ENCODE results near the gene RAMP1. TPM values are rescaled to one million over a fixed set of nuclear protein-coding genes. Genes with fewer than 3 reads are reported as not detected.

Gene RAMP1
- total RNA-seq, 1 donor from 2014 or later = 6.5 TPM

DNA sequence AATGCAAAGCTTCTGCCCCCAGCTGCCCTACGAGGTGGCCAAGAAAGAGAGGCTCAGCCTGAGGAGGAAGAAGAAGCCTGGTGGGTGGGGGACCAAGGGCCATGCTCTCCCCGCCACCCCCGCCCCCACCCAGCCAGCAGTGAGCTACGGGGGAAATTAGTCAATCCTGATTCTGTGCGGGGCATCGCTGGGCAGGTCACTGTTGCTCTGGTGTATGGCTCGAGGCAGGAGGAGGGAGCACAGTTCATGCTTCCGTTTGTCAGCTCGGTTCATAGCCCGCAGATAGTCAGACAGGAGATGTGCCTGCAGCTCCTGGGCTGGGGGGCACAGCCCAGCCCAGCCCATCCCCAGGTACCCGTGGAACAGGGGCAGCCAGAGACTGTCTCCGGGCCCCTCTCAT lies 17.1 kb downstream of the RAMP1 start:
- TF ChIP-seq, protein P1, sequence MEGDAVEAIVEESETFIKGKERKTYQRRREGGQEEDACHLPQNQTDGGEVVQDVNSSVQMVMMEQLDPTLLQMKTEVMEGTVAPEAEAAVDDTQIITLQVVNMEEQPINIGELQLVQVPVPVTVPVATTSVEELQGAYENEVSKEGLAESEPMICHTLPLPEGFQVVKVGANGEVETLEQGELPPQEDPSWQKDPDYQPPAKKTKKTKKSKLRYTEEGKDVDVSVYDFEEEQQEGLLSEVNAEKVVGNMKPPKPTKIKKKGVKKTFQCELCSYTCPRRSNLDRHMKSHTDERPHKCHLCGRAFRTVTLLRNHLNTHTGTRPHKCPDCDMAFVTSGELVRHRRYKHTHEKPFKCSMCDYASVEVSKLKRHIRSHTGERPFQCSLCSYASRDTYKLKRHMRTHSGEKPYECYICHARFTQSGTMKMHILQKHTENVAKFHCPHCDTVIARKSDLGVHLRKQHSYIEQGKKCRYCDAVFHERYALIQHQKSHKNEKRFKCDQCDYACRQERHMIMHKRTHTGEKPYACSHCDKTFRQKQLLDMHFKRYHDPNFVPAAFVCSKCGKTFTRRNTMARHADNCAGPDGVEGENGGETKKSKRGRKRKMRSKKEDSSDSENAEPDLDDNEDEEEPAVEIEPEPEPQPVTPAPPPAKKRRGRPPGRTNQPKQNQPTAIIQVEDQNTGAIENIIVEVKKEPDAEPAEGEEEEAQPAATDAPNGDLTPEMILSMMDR (conservative IDR thresholded peaks at IDR 0.05; ENCODE audit: low read depth, low read length) = no peak
- DNase-seq (ENCODE audit: low read depth) = no peak
- no peak overlapping the region for H3K4me3 ChIP-seq (ENCODE audit: low read depth, low read length)

DNA sequence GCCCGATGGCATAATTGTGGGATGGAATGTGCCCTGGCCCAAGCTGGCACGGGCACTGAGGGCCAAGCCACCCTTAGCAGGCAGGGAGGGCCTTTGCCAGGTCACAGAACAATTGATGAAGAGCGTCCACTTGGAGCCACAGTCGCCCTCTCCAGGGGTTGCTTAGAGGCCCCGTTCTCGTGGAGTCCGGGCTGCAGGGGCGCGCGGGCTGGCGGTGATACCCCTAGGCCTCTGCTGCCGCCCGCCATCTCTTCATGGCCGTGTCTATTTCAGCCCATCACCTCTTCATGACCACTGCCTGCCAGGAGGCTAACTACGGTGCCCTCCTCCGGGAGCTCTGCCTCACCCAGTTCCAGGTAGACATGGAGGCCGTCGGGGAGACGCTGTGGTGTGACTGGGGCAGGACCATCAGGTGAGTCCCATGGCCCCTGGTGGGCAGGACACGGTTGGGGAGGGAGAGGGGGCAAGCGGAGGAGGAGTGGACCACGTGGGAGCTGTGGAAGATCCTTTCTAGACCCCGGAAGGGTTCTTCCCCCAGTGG lies 17.6 kb downstream of the RAMP1 start:
- no peak overlapping the region for H3K4me3 ChIP-seq (ENCODE audit: low read depth, low read length)
- no peak for DNase-seq (ENCODE audit: low read depth)
- TF ChIP-seq, protein P1 (conservative IDR thresholded peaks at IDR 0.05; ENCODE audit: low read depth, low read length) = no peak

DNA sequence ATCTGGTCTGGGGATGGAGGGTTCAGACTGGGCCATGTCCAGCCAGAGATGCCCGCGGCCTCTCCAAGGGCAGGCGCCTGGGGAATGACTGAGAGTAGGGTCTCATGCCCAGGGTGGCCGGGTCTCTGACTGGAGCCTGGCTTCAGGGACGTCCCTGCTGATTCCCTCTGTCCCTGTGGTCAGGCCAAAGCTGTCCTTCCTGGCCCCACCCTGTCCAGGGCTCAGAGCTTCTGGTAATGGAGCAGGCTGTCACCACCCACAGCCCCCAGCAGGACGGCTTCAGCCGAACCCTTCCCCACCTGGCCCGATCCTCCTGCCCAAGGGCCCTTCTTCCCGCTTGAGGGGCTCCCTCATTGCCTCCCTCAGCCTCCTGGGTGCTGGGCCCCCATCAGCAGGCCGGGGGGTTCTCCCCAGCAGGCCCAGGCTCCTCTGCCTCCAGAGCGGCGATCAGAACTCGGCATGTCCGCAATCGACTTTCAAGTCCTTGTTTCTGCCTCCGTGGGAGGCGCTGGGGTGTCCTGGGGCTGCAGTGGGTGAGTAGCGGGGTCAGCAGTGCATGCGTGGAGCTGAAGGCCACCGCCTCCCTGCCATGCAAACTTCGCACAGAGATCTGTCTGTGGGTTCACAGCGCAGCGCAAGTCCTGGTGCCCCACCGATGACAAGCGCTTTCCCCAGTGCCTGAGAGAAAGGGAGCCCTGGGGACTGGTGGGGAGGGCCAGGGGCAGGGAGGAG lies 18.3 kb downstream of the RAMP1 start:
- TF ChIP-seq, protein P1 (conservative IDR thresholded peaks at IDR 0.05; ENCODE audit: low read depth, low read length) = no peak
- no peak for DNase-seq (ENCODE audit: low read depth)
- H3K4me3 ChIP-seq (ENCODE audit: low read depth, low read length) = no peak overlapping the region

DNA sequence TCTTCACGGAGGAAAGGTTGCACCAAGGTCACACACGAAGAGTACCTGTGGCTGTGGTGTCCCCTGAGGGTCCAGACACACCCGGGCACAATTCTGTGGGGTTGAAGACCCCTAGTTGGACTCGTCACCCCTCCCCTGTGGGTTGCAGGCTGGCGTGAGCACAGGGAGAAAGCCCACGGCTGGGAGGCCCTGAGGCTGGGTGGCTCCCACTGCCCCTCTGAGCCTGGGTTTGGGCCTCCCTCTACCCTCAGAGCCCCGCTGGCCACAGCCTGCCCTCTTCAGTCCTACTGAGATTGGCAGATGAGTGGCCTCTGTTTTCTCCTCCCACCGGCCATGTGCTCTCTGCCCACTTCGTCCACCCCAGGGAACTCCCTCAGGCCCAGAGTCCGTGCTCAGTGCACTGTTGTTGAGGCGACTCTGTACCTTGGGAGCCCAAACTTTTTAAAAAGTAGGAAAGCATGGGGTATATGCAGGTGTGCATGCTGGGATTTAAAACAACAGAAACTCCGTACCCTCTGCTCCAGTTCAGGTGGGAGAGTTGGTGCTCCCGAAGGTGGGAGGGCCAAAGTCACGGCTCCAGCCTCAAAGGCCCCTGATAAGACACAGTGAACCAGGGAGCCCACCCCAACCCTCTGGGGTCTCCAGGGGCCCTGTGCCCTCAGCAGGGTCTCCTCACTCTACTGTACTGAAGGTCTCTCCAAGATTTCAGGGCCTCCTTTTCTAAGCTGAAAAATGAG lies 19.1 kb downstream of the RAMP1 start:
- no peak for DNase-seq (ENCODE audit: low read depth)
- no peak overlapping the region for H3K4me3 ChIP-seq (ENCODE audit: low read depth, low read length)
- TF ChIP-seq, protein P1 (conservative IDR thresholded peaks at IDR 0.05; ENCODE audit: low read depth, low read length) = no peak

DNA sequence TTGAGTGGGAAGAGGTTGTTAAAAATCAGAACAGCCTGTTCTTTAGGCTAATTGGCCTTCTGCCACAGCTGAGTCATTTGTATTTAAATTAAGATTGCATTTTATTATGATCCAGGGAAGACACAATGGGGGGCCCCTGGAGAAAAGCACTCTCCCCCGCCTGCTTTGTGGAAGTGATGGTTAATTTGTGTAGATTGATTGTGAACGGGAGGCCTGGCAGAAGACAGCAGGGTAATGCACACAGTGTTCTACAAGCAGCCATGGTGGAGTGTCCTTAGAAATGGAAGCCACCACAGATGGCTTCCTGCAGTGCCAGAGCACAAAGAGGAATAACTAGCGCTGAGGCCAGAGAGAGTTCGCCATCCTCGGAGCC lies 19.6 kb downstream of the RAMP1 start:
- no peak overlapping the region for H3K4me3 ChIP-seq (ENCODE audit: low read depth, low read length)

DNA sequence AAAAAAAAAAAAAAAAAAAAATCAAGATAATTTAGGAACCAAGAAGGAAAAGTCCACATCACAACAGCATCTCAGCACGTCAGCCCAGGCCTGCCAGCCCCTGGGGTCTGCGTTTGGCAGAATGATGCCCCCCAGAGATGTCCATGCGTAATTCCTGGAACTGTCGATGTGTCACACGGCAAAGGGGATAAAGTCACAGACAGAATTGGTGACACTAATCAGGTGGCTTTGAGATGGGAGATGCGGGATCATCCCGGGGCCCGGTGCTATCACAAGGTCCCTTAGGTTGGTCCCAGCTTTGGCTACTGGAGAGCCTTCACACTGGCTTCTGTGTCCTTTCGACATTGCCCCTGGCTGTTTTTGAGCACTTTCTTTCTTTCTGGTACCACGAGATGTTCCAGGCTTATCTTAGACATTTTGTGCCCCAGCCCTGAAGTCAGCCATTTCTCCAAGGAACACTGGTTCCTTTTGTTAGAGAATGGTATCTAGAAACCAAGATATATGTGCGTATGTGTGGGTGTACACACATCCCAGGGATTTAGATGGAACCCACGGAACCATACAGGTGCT lies 20.7 kb downstream of the RAMP1 start:
- TF ChIP-seq, protein P1 (conservative IDR thresholded peaks at IDR 0.05; ENCODE audit: low read depth, low read length) = no peak
- no peak overlapping the region for H3K4me3 ChIP-seq (ENCODE audit: low read depth, low read length)
- DNase-seq (ENCODE audit: low read depth) = no peak

More for the DNA sequence above, 19.6 kb downstream of the RAMP1 start:
- TF ChIP-seq, protein P1 (conservative IDR thresholded peaks at IDR 0.05; ENCODE audit: low read depth, low read length) = no peak
- DNase-seq (ENCODE audit: low read depth) = no peak
